ENCODE data around the gene ANO7.

DNA sequence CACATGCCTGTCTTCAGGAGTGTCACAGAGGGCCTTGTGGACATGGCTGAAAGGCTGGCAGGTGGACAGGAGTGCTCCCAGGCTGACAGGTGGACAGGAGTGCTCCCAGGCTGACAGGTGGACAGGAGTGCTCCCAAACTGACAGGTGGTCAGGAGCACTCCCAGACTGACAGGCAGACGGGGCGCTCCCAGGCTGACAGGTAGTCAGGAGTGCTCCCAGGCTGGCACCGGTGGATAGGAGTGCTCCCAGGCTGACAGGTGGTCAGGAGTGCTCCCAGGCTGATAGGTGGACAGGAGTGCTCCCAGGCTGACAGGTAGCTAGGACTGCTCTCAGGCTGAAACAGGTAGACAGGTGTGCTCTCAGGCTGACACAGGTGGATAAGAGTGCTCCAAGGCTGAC, 16.6 kb downstream of the ANO7 start:
- TF ChIP-seq, protein P1, sequence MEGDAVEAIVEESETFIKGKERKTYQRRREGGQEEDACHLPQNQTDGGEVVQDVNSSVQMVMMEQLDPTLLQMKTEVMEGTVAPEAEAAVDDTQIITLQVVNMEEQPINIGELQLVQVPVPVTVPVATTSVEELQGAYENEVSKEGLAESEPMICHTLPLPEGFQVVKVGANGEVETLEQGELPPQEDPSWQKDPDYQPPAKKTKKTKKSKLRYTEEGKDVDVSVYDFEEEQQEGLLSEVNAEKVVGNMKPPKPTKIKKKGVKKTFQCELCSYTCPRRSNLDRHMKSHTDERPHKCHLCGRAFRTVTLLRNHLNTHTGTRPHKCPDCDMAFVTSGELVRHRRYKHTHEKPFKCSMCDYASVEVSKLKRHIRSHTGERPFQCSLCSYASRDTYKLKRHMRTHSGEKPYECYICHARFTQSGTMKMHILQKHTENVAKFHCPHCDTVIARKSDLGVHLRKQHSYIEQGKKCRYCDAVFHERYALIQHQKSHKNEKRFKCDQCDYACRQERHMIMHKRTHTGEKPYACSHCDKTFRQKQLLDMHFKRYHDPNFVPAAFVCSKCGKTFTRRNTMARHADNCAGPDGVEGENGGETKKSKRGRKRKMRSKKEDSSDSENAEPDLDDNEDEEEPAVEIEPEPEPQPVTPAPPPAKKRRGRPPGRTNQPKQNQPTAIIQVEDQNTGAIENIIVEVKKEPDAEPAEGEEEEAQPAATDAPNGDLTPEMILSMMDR (IDR thresholded peaks at IDR 0.05; ENCODE audit: borderline replicate concordance, extremely low read depth, low read length, poor library complexity, severe bottlenecking) = no peak
- TF ChIP-seq EZH2 (IDR thresholded peaks at IDR 0.05; ENCODE audit: borderline replicate concordance, low read depth, low read length, severe bottlenecking) = no peak

Measured in DND-41 (cell line).